22Rv1 (cell line): ENCODE measurements around the gene ROCK1.

ENCODE experiments used
- H3K27ac ChIP-seq: fragments of 450-650 bp; 2 replicates; pipeline ENCODE4 v1.5.1; 2017
- CTCF ChIP-seq: fragments of 450-650 bp; IDR thresholded peaks from 2 replicates; pipeline ENCODE4 v1.5.1; 2017; ENCODE audit warnings: mild to moderate bottlenecking
- ZFX ChIP-seq: fragments of 450-650 bp; IDR thresholded peaks from 2 replicates; pipeline ENCODE4 v1.6.1; 2017; ENCODE audit warnings: antibody characterized with exemption, borderline replicate concordance

The ROCK1 gene

GRCh38 chr18:21100678-21101077 is 10.9 kb downstream of the ROCK1 start:
- H3K27ac ChIP-seq = no peak overlapping the region
- TF ChIP-seq CTCF (no peak), ZFX (no peak)

DNA sequence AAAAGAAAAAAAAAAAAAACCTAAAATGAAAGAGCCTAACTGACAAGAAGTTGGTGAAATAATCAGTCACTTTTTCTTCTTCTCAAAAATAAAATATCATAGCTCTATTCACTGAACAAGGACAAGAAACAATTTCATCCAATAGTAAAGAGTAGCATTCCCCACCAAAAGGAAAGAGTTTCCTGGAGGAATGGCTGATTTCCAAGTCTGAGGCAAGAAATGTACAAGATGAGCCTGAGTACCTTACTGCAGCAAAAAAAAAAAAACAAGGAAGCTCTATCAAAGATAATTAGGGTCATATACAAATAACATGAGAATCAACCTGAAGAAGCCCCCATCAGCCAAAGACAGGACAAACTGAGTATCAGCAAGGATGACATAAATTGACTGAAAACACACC is 11.5 kb downstream of the ROCK1 start:
- H3K27ac ChIP-seq = no peak overlapping the region

DNA sequence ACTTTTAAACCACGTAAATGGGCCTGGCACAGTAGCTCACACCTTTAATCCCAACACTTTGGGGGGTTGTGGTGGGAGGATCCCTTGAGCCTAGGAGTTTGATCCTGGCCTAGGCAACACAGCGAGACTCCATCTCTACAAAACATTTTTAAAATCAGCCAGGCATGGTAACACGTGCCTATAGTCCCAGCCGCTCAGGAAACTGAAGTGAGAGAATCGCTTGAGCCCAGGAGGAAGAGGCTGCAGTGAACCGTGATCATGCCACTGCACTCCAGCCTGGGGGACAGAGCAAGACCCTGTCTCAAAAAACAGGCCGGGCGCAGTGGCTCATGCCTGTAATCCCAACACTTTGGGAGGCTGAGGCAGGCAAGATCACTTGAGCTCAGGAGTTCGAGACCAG is 12.2 kb downstream of the ROCK1 start:
- no peak overlapping the region for H3K27ac ChIP-seq
- TF ChIP-seq ZFX = no peak
- no peak for TF ChIP-seq CTCF

More for the DNA sequence above, 11.5 kb downstream of the ROCK1 start:
- no peak for TF ChIP-seq ZFX
- TF ChIP-seq CTCF = no peak

DNA sequence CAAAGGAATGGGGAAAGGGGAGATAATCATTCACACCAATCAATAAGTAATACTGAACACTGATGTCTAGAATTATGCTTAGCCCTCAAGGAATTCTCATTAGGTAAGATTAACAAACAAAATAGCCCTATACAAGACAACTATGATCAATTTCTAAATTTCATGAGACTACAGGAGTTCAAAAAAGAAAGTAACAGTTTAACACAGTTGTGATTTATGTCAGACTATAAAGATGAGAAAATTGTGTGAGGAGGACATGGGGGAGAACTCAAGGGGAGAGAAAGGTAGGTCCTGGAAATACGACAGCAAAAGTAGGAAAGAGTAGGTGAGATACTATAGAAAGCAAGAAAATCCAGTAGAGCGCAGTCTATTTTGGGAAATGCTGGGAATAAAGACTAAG is 14.9 kb downstream of the ROCK1 start:
- H3K27ac ChIP-seq = no peak overlapping the region
- TF ChIP-seq ZFX = no peak
- TF ChIP-seq CTCF = no peak

GRCh38 chr18:21093133-21093532 is 18.5 kb downstream of the ROCK1 start:
- H3K27ac ChIP-seq = no peak overlapping the region

GRCh38 chr18:21090680-21091079 is 20.9 kb downstream of the ROCK1 start:
- TF ChIP-seq ZFX (no peak), CTCF (no peak)
- no peak overlapping the region for H3K27ac ChIP-seq

More at GRCh38 chr18:21093133-21093532, 18.5 kb downstream of the ROCK1 start:
- TF ChIP-seq ZFX = no peak
- no peak for TF ChIP-seq CTCF

DNA sequence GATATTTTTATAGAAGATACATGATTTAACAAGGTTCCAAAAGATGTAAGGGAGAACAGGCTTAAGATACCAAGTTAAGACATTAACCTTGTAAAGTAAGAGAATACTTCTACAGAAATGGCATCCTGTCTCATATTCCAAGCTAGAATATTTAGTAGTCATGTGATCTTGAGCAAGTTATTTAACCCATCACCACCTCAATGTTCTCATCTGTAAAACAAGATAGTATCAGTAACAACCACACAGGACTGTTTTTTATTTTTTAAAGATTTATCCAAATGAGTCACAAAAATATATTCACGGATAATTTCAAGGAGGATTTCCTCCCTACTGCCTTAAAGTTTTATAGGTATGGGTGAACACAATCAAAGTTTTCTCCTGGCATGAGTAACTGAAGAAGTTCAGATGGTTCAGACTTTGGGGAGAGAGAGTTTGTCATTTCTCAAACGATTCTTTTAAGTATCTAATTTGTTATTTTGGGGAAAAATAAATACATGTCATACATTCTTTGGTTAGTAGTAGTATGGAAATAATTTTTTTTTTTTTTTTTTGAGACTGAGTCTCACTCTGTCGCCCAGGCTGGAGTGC is 25.9 kb downstream of the ROCK1 start:
- TF ChIP-seq ZFX (no peak), CTCF (no peak)
- H3K27ac ChIP-seq = no peak overlapping the region
